ENCODE data around the gene FNBP1.
"Not testable (repeated sequence)": the region's sequence is repeated elsewhere in the genome, so short reads cannot be mapped to it uniquely, and the experiment has no call there.

The FNBP1 gene

DNA sequence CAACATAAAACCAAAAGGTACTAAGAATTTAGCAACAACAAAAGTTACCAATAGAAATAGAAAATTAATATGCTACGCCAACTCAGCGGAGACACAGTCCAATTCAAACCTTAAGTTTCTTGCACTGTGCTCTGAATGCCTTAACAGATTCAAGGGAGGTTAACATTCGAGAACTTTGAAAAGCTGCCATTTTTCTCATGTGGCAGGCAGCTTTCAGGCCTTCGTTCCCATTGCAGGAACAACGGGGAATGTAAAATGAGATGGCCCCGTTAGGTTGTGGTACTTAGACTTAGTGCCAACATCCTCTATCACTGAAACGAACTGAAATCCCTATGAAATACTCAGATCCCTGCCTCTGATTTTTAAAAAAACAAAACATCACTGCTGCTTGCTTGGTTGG is 22.4 kb downstream of the FNBP1 start:
- TF ChIP-seq, protein P1, sequence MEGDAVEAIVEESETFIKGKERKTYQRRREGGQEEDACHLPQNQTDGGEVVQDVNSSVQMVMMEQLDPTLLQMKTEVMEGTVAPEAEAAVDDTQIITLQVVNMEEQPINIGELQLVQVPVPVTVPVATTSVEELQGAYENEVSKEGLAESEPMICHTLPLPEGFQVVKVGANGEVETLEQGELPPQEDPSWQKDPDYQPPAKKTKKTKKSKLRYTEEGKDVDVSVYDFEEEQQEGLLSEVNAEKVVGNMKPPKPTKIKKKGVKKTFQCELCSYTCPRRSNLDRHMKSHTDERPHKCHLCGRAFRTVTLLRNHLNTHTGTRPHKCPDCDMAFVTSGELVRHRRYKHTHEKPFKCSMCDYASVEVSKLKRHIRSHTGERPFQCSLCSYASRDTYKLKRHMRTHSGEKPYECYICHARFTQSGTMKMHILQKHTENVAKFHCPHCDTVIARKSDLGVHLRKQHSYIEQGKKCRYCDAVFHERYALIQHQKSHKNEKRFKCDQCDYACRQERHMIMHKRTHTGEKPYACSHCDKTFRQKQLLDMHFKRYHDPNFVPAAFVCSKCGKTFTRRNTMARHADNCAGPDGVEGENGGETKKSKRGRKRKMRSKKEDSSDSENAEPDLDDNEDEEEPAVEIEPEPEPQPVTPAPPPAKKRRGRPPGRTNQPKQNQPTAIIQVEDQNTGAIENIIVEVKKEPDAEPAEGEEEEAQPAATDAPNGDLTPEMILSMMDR (IDR thresholded peaks at IDR 0.05; ENCODE audit: low read depth, low read length): no peak

DNA sequence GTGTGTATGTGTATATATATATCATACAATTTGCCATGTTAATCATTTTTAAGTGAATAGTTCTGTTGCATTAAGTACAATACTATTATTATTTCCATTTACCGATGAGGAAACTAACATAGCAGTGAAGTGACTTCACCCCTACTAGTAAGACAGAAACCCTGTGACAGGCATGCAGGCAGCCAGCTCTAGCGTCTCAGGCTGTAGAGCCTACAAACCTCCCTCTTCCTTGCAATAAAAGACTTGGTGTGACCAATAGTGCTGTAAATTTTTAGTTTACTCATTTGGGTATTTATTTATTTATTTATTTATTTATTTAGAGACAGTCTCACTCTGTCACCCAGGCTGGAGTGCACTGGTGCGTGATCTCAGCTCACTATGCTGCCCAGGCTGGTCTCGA is 24.7 kb downstream of the FNBP1 start:
- no peak for DNase-seq (ENCODE audit: extremely low read depth, low read depth)
- TF ChIP-seq, protein P1 (IDR thresholded peaks at IDR 0.05; ENCODE audit: low read depth, low read length): no peak

More for the DNA sequence above, 22.4 kb downstream of the FNBP1 start:
- DNase-seq (ENCODE audit: extremely low read depth, low read depth): no peak

GRCh38 chr9:130017510-130017909 is 25.5 kb downstream of the FNBP1 start:
- DNase-seq (ENCODE audit: extremely low read depth, low read depth): not testable (repeated sequence)

DNA sequence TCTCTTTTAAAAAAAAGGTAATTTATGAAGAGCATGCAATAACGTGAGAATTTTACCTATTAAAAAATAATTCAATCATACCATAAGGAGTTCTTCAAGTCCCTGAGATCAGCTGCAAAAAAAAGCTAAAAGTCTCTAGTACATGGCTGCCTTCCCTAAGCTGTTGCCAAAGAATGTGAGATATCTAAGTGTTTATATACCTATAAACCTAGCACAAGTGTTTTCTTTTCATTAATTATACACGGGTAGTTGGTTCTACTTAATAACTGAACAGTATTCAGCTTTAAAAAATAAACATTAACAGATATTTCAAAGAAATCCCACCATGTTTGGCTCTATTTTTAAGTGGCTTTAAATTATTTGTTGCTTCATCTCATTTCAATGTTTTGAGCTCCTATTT is 25.9 kb downstream of the FNBP1 start:
- DNase-seq (ENCODE audit: extremely low read depth, low read depth): no peak
- TF ChIP-seq, protein P1 (IDR thresholded peaks at IDR 0.05; ENCODE audit: low read depth, low read length): no peak

GRCh38 chr9:130015353-130016019 is 27.5 kb downstream of the FNBP1 start:
- TF ChIP-seq, protein P1 (IDR thresholded peaks at IDR 0.05; ENCODE audit: low read depth, low read length): no peak
- no peak for DNase-seq (ENCODE audit: extremely low read depth, low read depth)

DNA sequence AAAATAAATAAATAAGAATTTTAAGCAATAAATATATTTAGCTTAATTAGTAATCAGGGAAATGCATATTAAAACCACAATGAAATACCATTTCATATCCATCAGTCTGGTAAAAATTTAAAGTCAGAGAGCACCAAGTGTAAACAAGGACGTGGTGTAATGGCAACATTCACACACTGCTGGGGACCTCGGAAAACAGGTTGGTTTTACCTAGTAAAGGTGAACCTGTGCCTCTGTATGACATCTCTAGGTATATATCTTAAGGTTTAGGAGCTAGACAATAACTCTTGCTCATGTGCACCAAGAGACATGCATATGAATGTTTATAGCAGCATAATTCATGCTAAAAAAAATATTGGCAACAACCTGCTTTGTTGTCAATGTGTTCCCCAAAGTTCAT is 29.7 kb downstream of the FNBP1 start:
- no peak for DNase-seq (ENCODE audit: extremely low read depth, low read depth)
- TF ChIP-seq, protein P1 (IDR thresholded peaks at IDR 0.05; ENCODE audit: low read depth, low read length): no peak

DNA sequence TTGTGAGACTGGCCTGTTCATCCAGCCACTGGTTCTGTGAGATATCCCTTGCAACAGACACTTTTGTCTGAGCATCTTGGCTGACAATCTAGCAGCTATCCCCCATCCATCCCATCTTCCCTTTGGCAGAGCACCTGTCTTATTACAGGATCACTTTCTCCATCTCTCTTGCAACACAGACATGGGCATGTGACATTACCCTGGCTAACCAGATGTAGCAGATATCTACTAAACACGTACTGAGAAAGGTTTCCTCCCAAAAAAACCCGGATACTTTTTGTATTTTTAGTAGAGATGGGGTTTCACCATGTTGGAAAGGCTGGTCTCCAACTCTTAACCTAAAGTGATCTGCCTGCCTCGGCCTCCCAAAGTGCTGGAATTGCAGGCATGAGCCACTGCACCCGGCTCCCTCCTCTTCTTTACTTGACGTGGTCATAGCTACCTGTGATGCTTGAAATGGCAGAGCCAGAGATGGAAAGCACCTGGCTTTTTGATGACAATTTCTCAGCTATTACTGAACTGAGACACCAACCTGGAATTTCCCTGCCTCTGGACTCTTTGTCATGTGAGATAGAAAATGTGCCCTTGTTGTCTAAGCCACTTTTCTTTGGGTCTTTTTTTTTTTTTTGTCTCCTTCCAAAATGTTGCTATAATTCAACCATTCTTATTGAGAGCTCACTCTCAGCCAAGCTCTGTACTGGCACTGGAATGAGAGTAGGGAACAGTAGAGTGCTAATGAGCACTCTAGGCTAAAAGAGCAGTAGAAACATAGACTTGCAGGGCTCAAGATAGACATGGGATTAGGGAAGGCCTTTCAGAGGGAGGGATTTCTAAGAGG is 32.6 kb downstream of the FNBP1 start:
- no peak for DNase-seq (ENCODE audit: extremely low read depth, low read depth)
- TF ChIP-seq, protein P1 (IDR thresholded peaks at IDR 0.05; ENCODE audit: low read depth, low read length): no peak

DNA sequence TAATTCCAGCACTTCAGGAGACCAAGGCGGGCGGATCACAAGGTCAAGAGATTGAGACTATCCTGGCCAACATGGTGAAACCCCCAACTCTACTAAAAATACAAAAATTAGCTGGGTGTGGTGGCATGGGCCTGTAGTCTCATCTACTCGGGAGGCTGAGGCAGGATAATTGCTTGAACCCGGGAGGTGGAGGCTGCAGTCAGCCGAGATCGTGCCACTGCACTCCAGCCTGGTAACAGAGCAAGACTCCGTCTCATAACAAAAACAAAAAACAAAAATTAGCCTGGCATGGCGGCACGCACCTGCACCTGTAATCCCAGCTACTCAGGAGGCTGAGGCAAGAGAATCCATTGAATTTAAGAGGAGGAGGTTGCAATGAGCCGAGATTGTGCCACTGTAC is 33.4 kb downstream of the FNBP1 start:
- not testable (repeated sequence) for DNase-seq (ENCODE audit: extremely low read depth, low read depth)

Measured in AG09319 (cell line).